GM19455 (cell line): ENCODE measurements around the gene SLC38A1.
A peak's percentile ranks its signal among the peaks of the same experiment; 100 is the strongest.
"Not testable (repeated sequence)": the region's sequence is repeated elsewhere in the genome, so short reads cannot be mapped to it uniquely, and the experiment has no call there.

ENCODE experiments used
- ATAC-seq: cut with Tn5 transposase; IDR thresholded peaks from one replicate; pipeline ENCODE4 v1.9.1; 2021; ENCODE audit not compliant: unreplicated experiment

The SLC38A1 gene

DNA sequence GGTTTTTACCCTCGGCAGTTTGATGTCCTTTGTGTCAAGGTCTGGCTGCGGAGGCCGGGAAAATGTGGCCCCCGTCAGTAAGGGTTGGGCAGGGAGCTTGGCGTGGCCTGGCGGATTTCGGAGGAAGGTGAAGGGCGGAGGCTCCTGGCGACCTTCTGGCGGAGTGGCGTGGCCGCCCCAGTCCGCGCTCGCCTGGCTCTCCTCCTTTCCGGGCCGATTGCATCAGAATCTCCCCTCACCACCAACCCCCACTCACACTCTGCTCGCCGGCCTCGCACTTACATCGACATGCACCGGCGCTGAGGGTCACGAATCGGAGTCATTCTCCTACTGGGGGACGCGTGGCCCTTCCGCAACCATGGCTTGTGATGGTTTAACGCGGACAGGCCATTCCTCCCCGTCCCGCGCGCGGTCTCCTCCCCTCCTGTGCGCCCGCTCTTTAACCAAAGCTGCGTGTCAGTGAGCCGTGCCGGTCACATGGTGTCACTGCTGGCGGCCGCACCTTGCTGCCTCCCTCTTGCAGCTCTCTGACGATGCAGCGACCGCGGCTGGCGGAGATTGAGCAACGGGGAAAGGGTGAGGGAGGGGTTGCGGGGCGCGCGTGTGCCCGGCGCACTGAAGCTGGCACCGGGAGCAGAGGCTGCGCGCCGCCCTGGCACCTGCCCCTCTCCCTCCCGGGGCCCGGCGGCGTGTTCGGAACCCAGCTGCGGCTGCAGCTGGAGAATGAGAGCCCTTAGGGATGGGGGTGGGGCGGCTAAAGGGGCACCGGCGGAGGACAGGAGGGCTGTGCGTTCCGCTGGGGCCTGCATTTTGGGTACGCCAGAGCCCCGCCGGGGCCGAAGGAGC lies at the start of gene SLC38A1:
SLC38A1 (minus strand) TSS at position 461 of the 846 bp plus-strand sequence. CDS start 29,243 bp downstream, outside the sequence.
- peak; percentile 65 for ATAC-seq

- no peak for ATAC-seq
These were observed 49.2 kb upstream of the SLC38A1 start for GRCh38 chr12:46318037-46318436.

DNA sequence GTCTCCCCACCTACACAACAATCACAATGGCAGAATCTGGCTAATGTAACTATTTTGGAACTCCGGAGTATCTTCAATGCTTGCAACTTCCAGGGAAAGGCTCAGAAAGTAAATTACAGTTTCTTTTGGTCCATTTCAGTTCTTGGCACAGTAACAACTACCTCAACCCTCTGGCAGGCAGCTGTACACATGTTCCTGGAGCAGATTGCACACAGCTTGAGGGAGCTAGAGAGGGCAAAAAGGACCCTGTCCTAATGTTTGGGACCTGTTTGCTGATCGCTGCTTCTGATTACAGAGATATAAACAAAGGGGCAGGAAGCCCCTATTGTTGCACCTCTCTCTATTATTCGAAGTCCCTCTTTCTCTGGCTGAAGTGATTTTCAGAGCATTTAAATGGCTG lies 35.2 kb upstream of the SLC38A1 start:
- ATAC-seq: no peak

DNA sequence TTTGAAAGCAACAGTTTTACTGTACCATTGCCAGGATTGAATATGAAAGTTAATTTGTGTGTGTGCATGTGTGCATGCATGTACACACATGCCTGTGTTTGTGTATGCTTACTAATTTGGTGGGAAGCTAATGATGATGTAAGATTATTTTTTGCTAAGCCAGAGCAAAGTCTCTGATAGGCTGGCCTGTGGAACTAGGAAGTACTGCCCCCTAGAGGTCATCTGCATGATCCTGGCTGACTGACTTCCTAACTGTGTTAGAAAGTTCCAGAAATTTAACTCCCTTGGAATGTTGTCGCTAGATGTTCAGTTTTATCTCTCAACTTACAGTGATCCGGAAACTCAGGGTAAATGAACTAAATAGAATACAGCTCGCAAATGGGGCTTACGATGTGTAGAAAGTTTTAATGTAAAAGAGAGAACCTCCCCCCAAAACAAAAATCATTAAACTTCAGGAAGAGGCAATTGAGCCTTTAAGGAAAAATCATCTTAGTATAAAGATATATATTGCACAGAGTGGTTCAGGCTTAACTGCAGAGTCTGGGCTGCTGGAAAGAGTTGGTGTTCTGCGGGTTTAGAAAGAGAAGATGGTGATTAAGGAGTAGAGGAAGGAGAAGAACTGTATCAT lies 34.3 kb upstream of the SLC38A1 start:
- no peak for ATAC-seq

DNA sequence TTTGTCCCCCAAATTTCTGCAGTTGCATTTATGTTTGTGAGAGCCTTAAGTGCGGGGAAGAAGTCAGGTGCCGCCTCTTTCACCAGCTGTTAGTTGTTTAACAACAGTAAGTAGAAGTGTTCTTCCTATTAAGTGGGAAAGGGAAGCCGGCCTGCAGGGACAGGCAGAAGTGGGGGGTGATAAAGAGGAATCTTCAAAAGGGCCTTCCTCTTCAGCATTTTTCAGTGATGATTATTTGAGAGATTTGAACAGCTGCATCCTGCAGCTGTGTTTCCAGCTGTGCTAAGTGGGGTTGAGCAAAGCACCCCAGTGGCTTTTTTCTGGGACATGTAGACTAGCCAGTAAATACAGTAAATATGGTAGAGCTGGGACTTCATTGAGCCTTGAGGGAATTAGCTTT lies 32.1 kb upstream of the SLC38A1 start:
- ATAC-seq: no peak

DNA sequence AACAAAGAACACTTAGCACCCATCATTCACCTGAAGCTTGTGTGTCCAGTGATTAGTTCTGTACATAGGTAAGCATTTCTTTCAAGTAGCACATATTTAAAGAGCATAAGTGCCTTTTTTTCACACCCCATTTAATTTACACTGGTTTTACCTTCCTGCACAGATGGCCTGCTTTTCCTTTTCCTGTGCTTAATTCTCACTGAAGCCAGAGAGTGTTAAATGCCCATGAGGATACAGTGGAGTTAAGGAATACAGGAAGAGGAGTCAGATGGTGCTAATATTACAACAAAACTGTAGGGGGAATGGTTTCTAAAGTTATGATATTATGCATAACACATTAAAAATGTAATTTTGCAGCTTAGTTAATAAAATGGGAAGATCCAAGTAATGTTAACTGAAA lies 31.0 kb upstream of the SLC38A1 start:
- ATAC-seq: no peak

GRCh38 chr12:46298261-46298660 lies 29.4 kb upstream of the SLC38A1 start:
- ATAC-seq: no peak

- no peak for ATAC-seq
These were observed 28.0 kb upstream of the SLC38A1 start for GRCh38 chr12:46296822-46297221.

DNA sequence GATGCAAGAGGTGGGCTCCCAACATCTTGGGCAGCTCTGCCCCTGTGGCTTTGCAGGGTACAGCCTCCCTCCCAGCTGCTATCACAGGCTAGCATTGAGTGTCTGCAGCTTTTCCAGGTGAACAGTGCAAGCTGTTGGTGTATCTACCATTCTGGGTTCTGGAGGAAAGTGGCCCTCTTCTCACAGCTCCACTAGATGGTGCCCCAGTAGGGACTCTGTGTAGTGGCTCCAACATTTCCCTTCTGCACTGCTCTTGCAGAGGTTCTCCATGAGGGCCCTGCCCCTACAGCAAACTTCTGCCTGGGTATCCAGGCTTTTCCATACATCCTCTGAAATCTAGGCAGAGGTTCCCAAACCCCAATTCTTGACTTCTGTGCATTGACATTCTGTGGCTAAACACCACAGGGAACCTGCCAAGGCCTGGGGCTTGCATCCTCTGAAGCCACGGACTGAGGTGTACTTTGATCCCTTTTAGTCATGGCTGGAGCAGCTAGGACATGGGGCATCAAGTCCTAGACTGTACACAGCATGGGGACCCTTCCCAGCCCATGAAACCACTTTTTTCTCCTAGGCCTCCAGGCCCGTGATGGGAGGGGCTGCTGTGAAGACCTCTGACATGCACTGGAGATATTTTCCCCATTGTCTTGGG lies 24.0 kb upstream of the SLC38A1 start:
- no peak for ATAC-seq

DNA sequence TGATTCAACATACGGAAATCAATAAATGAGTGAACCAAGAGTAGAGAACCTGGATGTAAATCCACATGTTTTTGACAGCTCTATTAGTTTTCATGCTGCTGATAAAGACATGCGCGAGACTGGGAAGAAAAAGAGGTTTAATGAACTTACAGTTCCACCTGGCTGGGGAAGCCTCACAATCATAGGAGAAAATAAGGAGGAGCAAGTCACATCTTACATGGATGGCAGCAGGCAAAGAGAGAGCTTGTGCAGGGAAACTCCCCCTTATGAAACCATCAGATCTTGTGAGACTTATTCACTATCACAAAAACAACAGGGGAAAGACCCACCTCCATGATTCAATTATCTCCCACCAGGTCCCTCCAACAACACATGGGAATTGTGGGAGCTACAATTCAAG lies 23.1 kb upstream of the SLC38A1 start:
- ATAC-seq: not testable (repeated sequence)

DNA sequence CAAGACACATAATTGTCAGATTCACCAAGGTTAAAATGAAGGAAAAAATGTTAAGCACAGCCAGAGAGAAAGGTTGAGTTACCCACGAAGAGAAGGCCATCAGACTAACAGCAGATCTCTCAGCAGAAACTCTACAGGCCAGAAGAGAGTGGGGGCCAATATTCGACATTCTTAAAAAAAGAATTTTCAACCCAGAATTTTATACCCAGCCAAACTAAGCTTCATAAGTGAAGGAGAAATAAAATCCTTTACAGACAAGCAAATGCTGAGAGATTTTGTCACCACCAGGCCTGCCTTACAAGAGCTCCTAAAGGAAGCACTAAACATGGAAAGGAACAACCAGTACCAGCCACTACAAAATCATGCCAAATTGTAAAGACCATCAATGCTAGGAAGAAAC lies 16.3 kb upstream of the SLC38A1 start:
- not testable (repeated sequence) for ATAC-seq

GRCh38 chr12:46282829-46283228 lies 14.0 kb upstream of the SLC38A1 start:
- ATAC-seq: no peak

DNA sequence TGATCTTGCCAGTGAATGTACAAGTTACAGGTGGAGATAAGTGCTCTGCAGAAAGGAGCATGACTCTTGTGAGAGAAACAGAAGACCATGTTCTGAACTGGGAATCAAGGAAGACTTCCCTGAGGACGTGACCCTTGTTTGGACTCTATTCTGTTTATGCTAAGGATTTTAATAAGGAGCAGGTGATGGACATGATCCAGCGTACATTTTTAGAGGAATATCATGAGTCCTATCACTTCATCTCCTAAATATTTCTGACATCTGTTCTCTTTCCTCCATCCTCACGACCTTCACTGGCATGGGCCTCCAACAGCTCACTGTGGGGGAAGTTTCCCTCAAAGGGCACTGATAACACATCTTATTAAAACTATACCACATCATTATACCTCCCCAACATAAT lies 7.9 kb upstream of the SLC38A1 start:
- no peak for ATAC-seq

DNA sequence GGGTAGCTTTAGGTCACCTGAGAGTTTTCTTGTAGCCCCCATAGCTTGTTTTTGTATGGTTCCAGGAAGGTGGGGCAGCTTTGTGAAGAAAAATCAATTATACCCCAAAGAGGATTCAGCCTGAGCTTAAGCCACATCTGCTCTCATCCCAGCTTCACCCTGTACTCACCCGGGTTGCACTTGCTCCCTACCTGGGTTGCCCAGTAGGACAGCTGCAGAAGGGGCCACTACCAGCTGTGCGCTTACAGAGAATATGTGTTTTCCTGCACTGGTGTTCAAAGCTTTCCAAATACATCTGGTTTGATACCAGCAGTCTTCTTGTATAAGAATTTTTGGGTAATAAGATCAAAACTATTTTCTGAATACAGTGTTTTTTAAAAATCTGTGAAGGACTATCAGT lies 3.0 kb upstream of the SLC38A1 start:
- no peak for ATAC-seq

- ATAC-seq: peak; percentile 11
These were observed 792 bp upstream of the SLC38A1 start for GRCh38 chr12:46269429-46270241.

DNA sequence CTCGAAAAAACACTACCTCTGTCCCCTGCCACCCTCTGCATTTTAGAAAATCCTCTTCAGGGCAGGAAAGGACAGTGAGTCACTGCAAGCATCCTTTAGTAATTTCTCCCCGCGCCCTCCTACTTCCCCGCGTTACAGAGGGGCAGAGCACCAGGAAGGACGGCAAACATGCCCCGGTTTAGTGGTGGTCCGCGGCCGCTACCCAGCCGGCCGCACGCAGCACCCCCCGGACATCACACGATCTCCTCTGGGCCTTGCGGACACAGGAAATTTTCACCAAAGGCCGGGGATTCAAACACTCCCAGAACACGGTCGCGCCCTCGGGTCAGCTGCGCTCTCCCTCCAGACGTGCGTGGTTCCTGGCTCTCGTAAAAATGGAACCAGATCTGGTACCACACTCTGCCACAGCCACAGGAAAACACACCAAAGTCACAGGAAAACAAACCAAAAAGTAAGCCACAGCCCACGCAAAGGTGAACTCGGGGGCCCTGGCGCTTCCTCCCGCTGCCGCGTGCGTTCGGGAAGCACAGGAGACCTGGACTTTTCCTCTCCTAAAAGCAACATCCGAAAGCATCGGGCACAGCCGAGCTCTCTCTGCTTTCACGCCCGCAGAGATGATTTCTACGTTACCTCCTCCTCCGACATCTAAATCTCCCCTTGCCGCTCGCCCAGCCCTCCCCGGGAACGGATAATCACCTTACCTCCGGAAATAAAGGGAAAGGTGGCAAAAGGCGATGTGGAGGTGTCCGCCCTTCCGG lies 839 bp downstream of the SLC38A1 start:
- no peak for ATAC-seq

GRCh38 chr12:46267575-46267824 lies 1.3 kb downstream of the SLC38A1 start:
- ATAC-seq: no peak

DNA sequence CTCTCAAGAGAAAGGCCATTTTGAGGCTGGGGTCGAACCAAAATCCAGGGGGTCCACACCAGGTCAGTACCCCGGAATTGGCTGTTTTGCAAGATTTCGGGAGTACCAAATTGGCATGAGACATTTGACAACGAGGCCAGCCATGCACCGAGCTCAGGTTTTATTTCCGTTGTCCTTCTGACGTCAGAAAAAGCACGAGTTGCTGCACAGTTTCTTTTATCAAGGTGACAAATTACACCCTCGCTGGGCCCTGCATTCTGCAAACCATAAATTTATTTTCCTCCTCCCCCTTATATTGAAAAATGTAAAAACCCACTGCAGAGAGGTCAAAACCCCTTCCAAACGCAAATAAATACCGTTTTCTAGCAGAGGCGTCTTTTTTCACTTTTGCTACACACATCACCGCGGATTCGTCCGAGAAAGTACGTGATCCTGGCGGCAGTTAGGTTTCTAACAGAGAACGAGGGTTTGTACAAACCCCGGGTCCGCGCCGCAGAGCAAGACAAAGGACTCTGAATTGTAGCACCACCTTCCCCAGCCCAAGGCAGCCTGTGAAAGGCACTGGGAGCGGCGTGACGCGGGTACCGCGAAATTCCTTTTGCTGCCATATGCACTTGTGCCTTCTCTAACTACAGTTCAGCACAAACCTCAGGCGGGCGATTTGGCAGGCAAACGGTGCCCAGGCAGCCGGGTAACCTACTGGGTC lies 1.8 kb downstream of the SLC38A1 start:
- no peak for ATAC-seq

DNA sequence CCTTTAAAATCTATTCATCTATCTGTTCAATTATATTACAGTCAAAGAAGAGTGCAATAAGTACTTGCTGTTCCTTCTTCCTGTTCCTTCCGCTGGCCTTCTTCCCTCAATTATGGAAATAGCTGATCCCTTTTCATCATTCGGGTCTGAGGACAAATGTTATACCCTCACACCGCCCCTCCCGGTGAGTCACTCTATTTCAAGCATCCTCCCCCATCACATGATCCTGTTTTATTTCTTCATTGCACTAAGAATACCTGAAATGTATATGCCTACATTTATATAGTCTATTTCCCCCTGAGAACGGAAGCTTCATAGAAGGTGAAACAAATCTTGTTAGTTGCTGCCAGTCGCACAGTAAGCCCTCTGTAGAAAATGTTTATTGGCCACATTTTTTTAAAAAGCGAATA lies 2.5 kb downstream of the SLC38A1 start:
- ATAC-seq: no peak

DNA sequence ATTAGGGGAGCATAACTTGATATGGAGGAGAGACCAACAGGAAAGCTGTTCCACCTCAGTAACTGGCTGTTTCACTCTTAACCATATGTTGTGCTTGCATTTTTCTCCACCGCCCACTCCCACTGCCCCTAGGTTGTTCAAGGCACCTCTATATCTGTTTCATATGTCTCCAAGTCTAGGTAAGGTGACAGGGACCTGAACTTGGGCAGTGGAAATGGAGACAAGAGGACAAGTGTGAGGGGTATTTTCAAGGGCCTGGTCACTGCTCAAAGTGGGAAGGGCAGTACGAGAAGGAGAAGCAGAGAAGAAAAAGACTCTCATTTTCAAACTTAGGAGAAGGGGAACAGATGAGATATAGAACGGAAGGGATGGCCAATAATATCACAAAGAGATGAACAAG lies 3.1 kb downstream of the SLC38A1 start:
- ATAC-seq: no peak
